Endothelial cell of umbilical vein (primary cell): ENCODE data around the gene TTLL10. TPM values are rescaled to one million over a fixed set of nuclear protein-coding genes. Genes with fewer than 3 reads are reported as not detected.

ENCODE experiments used
- BruUV-seq: library from RNA; stranded (reverse); fragments of 400-500 nt; replicated peaks from 2 replicates; lab custom pipeline; 2021; lab: Mats Ljungman, UMichigan
- CTCF ChIA-PET: fragments of 300-600, 350-600 bp; sonication (Branson Sonifier 250); formaldehyde crosslinking; loops from one replicate; lab custom pipeline; 2021; ENCODE audit warnings: antibody characterized with exemption, inconsistent platforms; lab: Charles Lee
- POLR2A ChIA-PET: fragments of 300-600, 350-600 bp; sonication (Branson Sonifier 250); formaldehyde crosslinking; loops from one replicate; lab custom pipeline; 2021; ENCODE audit warnings: antibody characterized with exemption, inconsistent platforms; lab: Charles Lee
- DNase-seq: peaks from one replicate; pipeline ENCODE4 v3.0.0-alpha.2; 2011; ENCODE audit warnings: low read depth, low spot score
- FAIRE-seq: peaks from 2 replicates; lab custom pipeline; 2011; peaks lifted over from hg19 to GRCh38; lab: Jason Lieb, UNC
- H2AFZ ChIP-seq: 2 replicates; pipeline ENCODE4 v1.6.0; 2012; ENCODE audit warnings: low read depth, low read length, control low read depth, inconsistent platforms
- H3K27ac ChIP-seq: 2 replicates; pipeline ENCODE4 v1.5.1; 2011; ENCODE audit warnings: low read depth, mild to moderate bottlenecking, control low read depth, low read length, moderate library complexity; ENCODE audit not compliant: insufficient read depth
- H3K27me3 ChIP-seq, 2 experiments: 2 replicates each; pipeline versions ENCODE4 v1.6.0 to v1.6.1; 2011; ENCODE audit warnings: low read length in 2 of 2, mixed read lengths in 1 of 2; ENCODE audit not compliant: control insufficient read depth in 2 of 2, insufficient read depth in 2 of 2
- H3K36me3 ChIP-seq, 2 experiments: 2 replicates in 1 of 2; 3 replicates in 1 of 2; pipeline ENCODE4 v1.5.1; 2011; ENCODE audit warnings: low read length in 2 of 2, mild to moderate bottlenecking in 1 of 2, moderate library complexity in 1 of 2; ENCODE audit not compliant: control insufficient read depth in 2 of 2, insufficient read depth in 2 of 2; ENCODE audit errors: extremely low read depth in 1 of 2
- H3K4me1 ChIP-seq: 3 replicates; pipeline ENCODE4 v1.5.1; 2011; ENCODE audit warnings: mild to moderate bottlenecking, low read length; ENCODE audit not compliant: control insufficient read depth, insufficient read depth; ENCODE audit errors: extremely low read depth
- H3K4me2 ChIP-seq: 2 replicates; pipeline ENCODE4 v1.6.1; 2011; ENCODE audit warnings: low read length, control low read depth, mixed read lengths; ENCODE audit not compliant: insufficient read depth
- H3K4me3 ChIP-seq, 3 experiments: fragments of 200-600 bp in 1 of 3; sonication (generic), shearing (Covaris generic) in 1 of 3; replicated peaks in 1 of 3; 2 replicates each; pipeline ENCODE4 v1.5.1; 2011 to 2016; ENCODE audit warnings: control low read depth in 3 of 3, low read length in 3 of 3, mild to moderate bottlenecking in 2 of 3, inconsistent platforms in 1 of 3, low read depth in 1 of 3, moderate library complexity in 1 of 3; ENCODE audit not compliant: insufficient read depth in 1 of 3
- H3K79me2 ChIP-seq: 2 replicates; pipeline ENCODE4 v1.6.0; 2012; ENCODE audit warnings: low read length, inconsistent platforms; ENCODE audit not compliant: control insufficient read depth, insufficient read depth
- H3K9ac ChIP-seq: replicated peaks from 2 replicates; pipeline ENCODE3; 2011; ENCODE audit warnings: low read length, control low read depth; ENCODE audit not compliant: insufficient read depth; ENCODE audit errors: extremely low read depth
- H3K9me1 ChIP-seq: replicated peaks from 3 replicates; pipeline ENCODE4 v1.6.0; 2011; ENCODE audit warnings: mild to moderate bottlenecking, low read length; ENCODE audit not compliant: control insufficient read depth, insufficient read depth; ENCODE audit errors: extremely low read depth
- H3K9me3 ChIP-seq: replicated peaks from 2 replicates; pipeline ENCODE4 v1.5.1; 2012; ENCODE audit warnings: low read length, inconsistent platforms; ENCODE audit not compliant: control insufficient read depth, insufficient read depth
- H4K20me1 ChIP-seq: replicated peaks from 2 replicates; pipeline ENCODE3; 2011; ENCODE audit warnings: mild to moderate bottlenecking, low read length; ENCODE audit not compliant: control insufficient read depth, insufficient read depth; ENCODE audit errors: extremely low read depth
- EZH2 ChIP-seq: IDR thresholded peaks from 2 replicates; pipeline ENCODE4 v1.6.1; 2012; ENCODE audit warnings: borderline replicate concordance, low read depth, mild to moderate bottlenecking, moderate library complexity, low read length, inconsistent platforms; ENCODE audit not compliant: severe bottlenecking
- FOS ChIP-seq: IDR thresholded peaks from 2 replicates; pipeline ENCODE4 v1.6.1; 2011; ENCODE audit warnings: mild to moderate bottlenecking, low read length, moderate library complexity, borderline replicate concordance; ENCODE audit not compliant: insufficient read depth
- GATA2 ChIP-seq: IDR thresholded peaks from 2 replicates; pipeline ENCODE4 v1.7.0; 2011; ENCODE audit warnings: low read depth, mild to moderate bottlenecking, moderate library complexity, mixed read lengths, low read length; ENCODE audit not compliant: insufficient read length, insufficient read depth
- JUN ChIP-seq: IDR thresholded peaks from 2 replicates; pipeline ENCODE4 v1.6.1; 2011; ENCODE audit warnings: borderline replicate concordance, low read depth; ENCODE audit not compliant: insufficient read length, insufficient read depth
- POLR2A ChIP-seq: IDR thresholded peaks from 2 replicates; pipeline ENCODE4 v1.6.1; 2012; ENCODE audit warnings: low read depth, mild to moderate bottlenecking, control low read depth, low read length
- POLR2AphosphoS5 ChIP-seq: IDR thresholded peaks from 2 replicates; pipeline ENCODE4 v1.6.1; 2012; ENCODE audit warnings: low read depth, mild to moderate bottlenecking, control low read depth, low read length, moderate library complexity; ENCODE audit not compliant: insufficient read depth
- dilution Hi-C: fragments of 300-500 bp; cut with MboI; formaldehyde crosslinking; loops from one replicate; pipeline ENCODE4 v1.15.0; 2019; ENCODE audit warnings: low sequenced_read_pairs; ENCODE audit not compliant: extremely low pct_ligation_motif_present
- intact Hi-C: fragments of 100-400 bp; cut with micrococcal nuclease; formaldehyde crosslinking; loops from one replicate; pipeline ENCODE4 v1.10.0; 2022
- polyA plus RNA-seq, 4 experiments: library from polyadenylated mRNA; depleted of rRNA in 3 of 4; stranded (reverse) in 3 of 4; unstranded in 1 of 4; fragments of >200 nt; gene quantifications; 2 replicates each; pipeline versions ENCODE4 v1.2.1 to v1.2.3, GENCODE V29; 2011 to 2012; ENCODE audit warnings: missing spikeins in 1 of 4
- total RNA-seq: library from RNA; stranded (reverse); gene quantifications from 2 replicates; pipeline ENCODE4 v1.2.3, GENCODE V29; 2021
- TF ChIP-seq, protein P1 (sequence below), 2 donors: IDR thresholded peaks; 1 replicate in 1 of 2; 2 replicates in 1 of 2; pipeline ENCODE4 v1.5.1; 2011; ENCODE audit warnings: low read length in 2 of 2, mild to moderate bottlenecking in 2 of 2, moderate library complexity in 2 of 2, control low read depth in 1 of 2, inconsistent platforms in 1 of 2, low read depth in 1 of 2; ENCODE audit not compliant: insufficient read depth in 1 of 2; ENCODE audit errors: extremely low read depth in 1 of 2

Gene TTLL10
- total and polyA plus RNA-seq, 2 donors (not counting 3 experiments of a cell fraction or from before 2014, with no cell fraction given), result not detected

DNA sequence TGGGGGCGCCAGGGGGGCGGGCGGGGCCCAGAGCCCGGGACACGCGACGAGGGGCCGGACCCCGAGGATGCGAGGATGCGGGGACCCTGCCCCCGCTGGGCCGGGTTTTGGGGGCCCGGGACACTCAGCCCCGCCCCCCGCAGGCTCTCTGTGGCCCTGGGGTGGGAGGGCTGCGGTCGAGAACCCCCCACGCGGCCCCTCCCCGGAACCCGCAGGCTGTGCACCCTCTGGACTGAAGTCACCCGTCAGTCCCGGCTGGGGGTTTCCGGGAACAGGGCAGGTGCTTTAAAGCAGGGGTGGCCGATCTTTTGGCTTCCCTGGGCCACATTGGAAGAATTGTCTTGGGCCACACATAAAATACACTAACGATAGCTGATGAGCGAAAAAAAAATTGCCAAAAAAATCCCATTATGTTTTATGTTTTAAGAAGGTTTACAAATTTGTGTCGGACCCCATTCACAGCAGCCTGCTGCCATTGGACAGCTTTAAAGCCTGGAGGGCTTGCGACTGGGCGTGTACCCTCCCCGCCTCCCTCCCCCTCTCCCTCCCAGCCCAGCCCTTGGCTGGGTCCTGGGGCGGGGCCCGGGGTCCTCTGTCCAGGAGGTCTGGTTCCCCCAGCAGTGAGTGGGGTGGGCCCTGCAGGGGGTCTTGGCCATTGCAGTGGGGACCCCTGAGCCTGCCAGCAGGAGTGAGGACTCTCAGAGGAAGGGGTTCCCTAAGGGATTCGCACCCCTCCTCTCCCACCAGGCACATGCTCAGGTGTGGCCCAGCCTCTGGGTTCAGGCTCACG, 36.2 kb upstream of the TTLL10 start:
- Histone ChIP-seq H4K20me1 (no peaks in the 10 kb centered on the region), H3K4me1 (no peaks in the 10 kb centered on the region), H3K9me1 (no peaks in the 10 kb centered on the region), H3K9ac (no peak overlapping the region), H3K4me2 (no peak overlapping the region), H3K9me3 (no peaks in the 10 kb centered on the region), H3K4me3 (no peak overlapping the region), H3K36me3 (no peaks in the 10 kb centered on the region), H3K79me2 (no peaks in the 10 kb centered on the region), H3K27me3 (peaks cover 0 to 4% of the 10 kb centered on the region in 2 experiments), H3K27ac (no peak overlapping the region), H2AFZ (no peak overlapping the region)
- POLR2A ChIA-PET, result interaction anchor here (0.6 kb wide), 1 partner anchor 465 kb away, joined by 5 read pairs; no protein-coding TSS in a partner anchor
- CTCF ChIA-PET, result interaction anchor here (1.1 kb wide), 1 partner anchor 153 kb away, joined by 3 read pairs; no protein-coding TSS in a partner anchor
- no TSS peak for BruUV-seq
- intact Hi-C loops (no loop called here), dilution Hi-C loops (no loop called here)
- TF ChIP-seq POLR2AphosphoS5, result no peak
- TF ChIP-seq GATA2, result no peak
- no peak for TF ChIP-seq JUN
- no peak for TF ChIP-seq POLR2A
- no peak for TF ChIP-seq FOS
- TF ChIP-seq EZH2, result no peak
- TF ChIP-seq, protein P1, sequence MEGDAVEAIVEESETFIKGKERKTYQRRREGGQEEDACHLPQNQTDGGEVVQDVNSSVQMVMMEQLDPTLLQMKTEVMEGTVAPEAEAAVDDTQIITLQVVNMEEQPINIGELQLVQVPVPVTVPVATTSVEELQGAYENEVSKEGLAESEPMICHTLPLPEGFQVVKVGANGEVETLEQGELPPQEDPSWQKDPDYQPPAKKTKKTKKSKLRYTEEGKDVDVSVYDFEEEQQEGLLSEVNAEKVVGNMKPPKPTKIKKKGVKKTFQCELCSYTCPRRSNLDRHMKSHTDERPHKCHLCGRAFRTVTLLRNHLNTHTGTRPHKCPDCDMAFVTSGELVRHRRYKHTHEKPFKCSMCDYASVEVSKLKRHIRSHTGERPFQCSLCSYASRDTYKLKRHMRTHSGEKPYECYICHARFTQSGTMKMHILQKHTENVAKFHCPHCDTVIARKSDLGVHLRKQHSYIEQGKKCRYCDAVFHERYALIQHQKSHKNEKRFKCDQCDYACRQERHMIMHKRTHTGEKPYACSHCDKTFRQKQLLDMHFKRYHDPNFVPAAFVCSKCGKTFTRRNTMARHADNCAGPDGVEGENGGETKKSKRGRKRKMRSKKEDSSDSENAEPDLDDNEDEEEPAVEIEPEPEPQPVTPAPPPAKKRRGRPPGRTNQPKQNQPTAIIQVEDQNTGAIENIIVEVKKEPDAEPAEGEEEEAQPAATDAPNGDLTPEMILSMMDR (IDR thresholded peaks at IDR 0.05; ENCODE audit: extremely low read depth in 1 of 2, insufficient read depth in 1 of 2, low read depth in 1 of 2, low read length in 2 of 2), result no peak
- DNase-seq, result no peak
- FAIRE-seq, result no peak
